BLaER1 (cell line): ENCODE data around the gene HNF4A.

ENCODE experiments used
- H3K27ac ChIP-seq: shearing (Covaris generic); formaldehyde crosslinking; 2 replicates; pipeline ENCODE4 v1.8.1; 2022
- H3K27me3 ChIP-seq: shearing (Covaris generic); formaldehyde crosslinking; 2 replicates; pipeline ENCODE4 v1.8.1; 2022
- H3K36me3 ChIP-seq: shearing (Covaris generic); formaldehyde crosslinking; 2 replicates; pipeline ENCODE4 v1.8.1; 2022
- H3K4me1 ChIP-seq: shearing (Covaris generic); formaldehyde crosslinking; 2 replicates; pipeline ENCODE4 v1.8.1; 2022
- H3K4me2 ChIP-seq: shearing (Covaris generic); formaldehyde crosslinking; 2 replicates; pipeline ENCODE4 v1.8.1; 2022
- H3K4me3 ChIP-seq: shearing (Covaris generic); formaldehyde crosslinking; 2 replicates; pipeline ENCODE4 v1.8.1; 2022
- H3K9ac ChIP-seq: shearing (Covaris generic); formaldehyde crosslinking; 2 replicates; pipeline ENCODE4 v1.8.1; 2022
- H3K9me3 ChIP-seq: shearing (Covaris generic); formaldehyde crosslinking; 2 replicates; pipeline ENCODE4 v1.8.1; 2022
- H4K20me1 ChIP-seq: shearing (Covaris generic); formaldehyde crosslinking; 2 replicates; pipeline ENCODE4 v1.8.1; 2022
- Cebpa-rat ChIP-seq: shearing (Covaris generic); IDR thresholded peaks from 2 replicates; pipeline ENCODE4 v1.8.1; 2022

HNF4A gene

GRCh38 chr20:44348168-44348659 is 7.3 kb upstream of the HNF4A start:
- H3K4me2 ChIP-seq: no peak overlapping the region
- H3K27ac ChIP-seq: no peak overlapping the region
- no peaks in the 10 kb centered on the region for H3K27me3 ChIP-seq
- no peak overlapping the region for H3K9ac ChIP-seq
- no peaks in the 10 kb centered on the region for H4K20me1 ChIP-seq
- TF ChIP-seq Cebpa-rat: no peak
- H3K36me3 ChIP-seq: no peaks in the 10 kb centered on the region
- no peaks in the 10 kb centered on the region for H3K4me1 ChIP-seq
- H3K4me3 ChIP-seq: no peak overlapping the region
- H3K9me3 ChIP-seq: no peaks in the 10 kb centered on the region

DNA sequence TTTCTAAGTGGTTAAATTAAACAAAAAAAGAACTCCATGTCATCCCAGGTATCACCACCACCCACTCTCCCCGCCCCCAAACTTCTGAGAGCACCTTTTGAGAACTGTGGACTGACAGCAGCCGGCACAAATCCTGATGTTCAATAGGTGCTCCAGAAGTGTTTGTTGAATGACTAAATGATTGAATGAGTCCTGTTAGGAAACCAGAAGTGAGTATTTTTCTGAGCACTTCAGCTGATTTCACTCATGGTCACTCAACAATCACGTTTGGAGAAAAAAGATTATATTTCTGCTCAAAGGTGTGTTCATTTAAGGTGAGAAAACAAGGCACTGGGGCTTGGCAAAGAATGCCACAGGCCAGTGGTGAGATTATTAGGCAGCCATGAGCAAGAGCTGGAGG is 6.2 kb upstream of the HNF4A start:
- Histone ChIP-seq H3K36me3 (no peaks in the 10 kb centered on the region), H3K4me1 (no peaks in the 10 kb centered on the region), H4K20me1 (no peaks in the 10 kb centered on the region), H3K27ac (no peak overlapping the region), H3K9ac (no peak overlapping the region), H3K27me3 (no peaks in the 10 kb centered on the region), H3K9me3 (no peaks in the 10 kb centered on the region), H3K4me2 (no peak overlapping the region), H3K4me3 (no peak overlapping the region)
- no peak for TF ChIP-seq Cebpa-rat

GRCh38 chr20:44350567-44350966 is 4.9 kb upstream of the HNF4A start:
- no peak overlapping the region for H3K27ac ChIP-seq
- no peaks in the 10 kb centered on the region for H3K9me3 ChIP-seq
- no peak for TF ChIP-seq Cebpa-rat
- no peak overlapping the region for H3K4me3 ChIP-seq
- H3K4me2 ChIP-seq: no peak overlapping the region
- H4K20me1 ChIP-seq: no peaks in the 10 kb centered on the region
- H3K27me3 ChIP-seq: no peaks in the 10 kb centered on the region
- no peak overlapping the region for H3K9ac ChIP-seq
- no peaks in the 10 kb centered on the region for H3K4me1 ChIP-seq
- no peaks in the 10 kb centered on the region for H3K36me3 ChIP-seq

DNA sequence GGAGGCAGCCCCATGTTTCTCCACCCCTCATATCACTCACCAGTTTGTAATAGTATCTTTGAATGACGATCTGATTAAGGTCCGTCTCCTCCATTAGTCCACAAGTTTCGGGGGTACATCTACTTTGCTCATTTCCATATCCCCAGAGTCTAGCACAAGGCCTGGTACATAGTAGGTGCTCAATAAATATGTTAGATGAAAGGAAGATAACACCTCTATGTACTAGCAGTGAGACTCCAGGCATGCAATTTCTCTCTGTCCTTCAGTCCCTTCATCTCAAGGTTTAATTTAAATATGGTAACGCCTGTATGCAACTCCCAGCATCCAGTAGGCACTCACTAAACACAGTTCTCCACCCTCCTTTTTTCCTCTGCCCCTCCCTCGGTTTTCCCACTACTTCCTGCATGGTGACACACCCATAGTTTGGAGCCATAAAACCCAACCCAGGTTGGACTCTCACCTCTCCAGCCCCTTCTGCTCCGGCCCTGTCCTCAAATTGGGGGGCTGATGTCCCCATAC is 461 bp upstream of the HNF4A start:
- Histone ChIP-seq H3K27me3 (no peaks in the 10 kb centered on the region), H3K4me2 (no peak overlapping the region), H3K9ac (no peak overlapping the region), H3K4me3 (no peak overlapping the region), H3K27ac (no peak overlapping the region), H3K4me1 (no peaks in the 10 kb centered on the region), H3K36me3 (no peaks in the 10 kb centered on the region), H3K9me3 (no peaks in the 10 kb centered on the region), H4K20me1 (no peaks in the 10 kb centered on the region)
- no peak for TF ChIP-seq Cebpa-rat

- Histone ChIP-seq H3K9me3 (no peaks in the 10 kb centered on the region), H3K9ac (no peak overlapping the region), H3K27ac (no peak overlapping the region), H3K36me3 (no peaks in the 10 kb centered on the region), H3K4me3 (no peak overlapping the region), H3K4me2 (no peak overlapping the region), H3K27me3 (no peaks in the 10 kb centered on the region), H3K4me1 (no peaks in the 10 kb centered on the region), H4K20me1 (no peaks in the 10 kb centered on the region)
- no peak for TF ChIP-seq Cebpa-rat
These were observed 839 bp downstream of the HNF4A start for GRCh38 chr20:44356353-44356723.

DNA sequence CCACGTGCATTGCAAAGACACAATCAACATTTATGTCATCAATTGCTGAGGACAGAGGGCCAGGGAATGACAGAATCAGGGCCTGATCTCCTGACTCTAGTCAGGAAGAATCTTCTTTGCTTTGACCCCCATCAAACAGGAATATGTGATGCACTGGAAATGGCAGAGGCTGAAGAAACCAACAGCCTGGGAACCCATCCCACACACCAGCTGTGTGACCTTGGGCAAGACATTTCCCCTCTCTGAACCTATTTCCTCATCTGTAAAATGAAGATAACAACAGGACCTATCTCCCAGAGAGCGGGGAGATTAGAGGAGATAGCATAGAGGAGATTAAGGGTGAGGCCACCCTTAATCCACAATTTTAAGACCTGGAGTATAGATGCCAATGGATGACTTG is 1.5 kb downstream of the HNF4A start:
- no peak for TF ChIP-seq Cebpa-rat
- no peaks in the 10 kb centered on the region for H3K36me3 ChIP-seq
- no peak overlapping the region for H3K4me3 ChIP-seq
- no peaks in the 10 kb centered on the region for H4K20me1 ChIP-seq
- H3K27ac ChIP-seq: no peak overlapping the region
- H3K27me3 ChIP-seq: no peaks in the 10 kb centered on the region
- H3K9ac ChIP-seq: no peak overlapping the region
- H3K4me2 ChIP-seq: no peak overlapping the region
- no peaks in the 10 kb centered on the region for H3K9me3 ChIP-seq
- H3K4me1 ChIP-seq: no peaks in the 10 kb centered on the region

GRCh38 chr20:44357555-44358125 is 2.1 kb downstream of the HNF4A start:
- no peaks in the 10 kb centered on the region for H3K9me3 ChIP-seq
- H3K27me3 ChIP-seq: no peaks in the 10 kb centered on the region
- no peak for TF ChIP-seq Cebpa-rat
- no peak overlapping the region for H3K4me2 ChIP-seq
- no peak overlapping the region for H3K4me3 ChIP-seq
- no peak overlapping the region for H3K9ac ChIP-seq
- H3K36me3 ChIP-seq: no peaks in the 10 kb centered on the region
- H4K20me1 ChIP-seq: no peaks in the 10 kb centered on the region
- H3K27ac ChIP-seq: no peak overlapping the region
- no peaks in the 10 kb centered on the region for H3K4me1 ChIP-seq

- H3K9me3 ChIP-seq: no peaks in the 10 kb centered on the region
- no peaks in the 10 kb centered on the region for H3K27me3 ChIP-seq
- H3K4me1 ChIP-seq: no peaks in the 10 kb centered on the region
- no peaks in the 10 kb centered on the region for H4K20me1 ChIP-seq
- TF ChIP-seq Cebpa-rat: no peak
- no peaks in the 10 kb centered on the region for H3K36me3 ChIP-seq
- H3K4me3 ChIP-seq: no peak overlapping the region
- no peak overlapping the region for H3K9ac ChIP-seq
- no peak overlapping the region for H3K27ac ChIP-seq
- H3K4me2 ChIP-seq: no peak overlapping the region
These were observed 3.3 kb downstream of the HNF4A start for GRCh38 chr20:44358776-44359175.

GRCh38 chr20:44360221-44360620 is 4.7 kb downstream of the HNF4A start:
- Histone ChIP-seq H3K27ac (no peak overlapping the region), H3K9ac (no peak overlapping the region), H4K20me1 (no peaks in the 10 kb centered on the region), H3K4me3 (no peak overlapping the region), H3K27me3 (no peaks in the 10 kb centered on the region), H3K4me2 (no peak overlapping the region), H3K4me1 (no peaks in the 10 kb centered on the region), H3K9me3 (no peaks in the 10 kb centered on the region), H3K36me3 (no peaks in the 10 kb centered on the region)
- TF ChIP-seq Cebpa-rat: no peak

DNA sequence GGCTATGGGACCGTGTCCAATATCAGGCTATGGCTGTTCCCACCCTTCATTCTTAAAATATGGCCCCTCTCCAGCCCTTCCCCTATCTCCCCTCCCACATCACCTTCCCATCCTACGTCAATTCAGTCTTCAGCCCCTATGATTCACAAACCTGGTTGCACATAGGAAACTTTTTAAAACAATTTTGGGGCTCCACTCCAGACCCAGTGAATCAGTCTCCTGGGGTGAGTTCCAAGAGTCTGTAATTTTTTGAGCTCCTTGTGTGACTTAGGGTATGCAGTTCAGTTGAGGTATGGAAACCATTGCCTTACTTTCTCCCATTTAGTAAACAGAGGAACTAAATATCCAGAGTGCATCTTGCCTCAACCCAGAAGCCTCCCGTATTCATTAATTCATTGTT is 5.5 kb downstream of the HNF4A start:
- Histone ChIP-seq H4K20me1 (no peaks in the 10 kb centered on the region), H3K27ac (no peak overlapping the region), H3K4me1 (no peaks in the 10 kb centered on the region), H3K27me3 (no peaks in the 10 kb centered on the region), H3K9ac (no peak overlapping the region), H3K36me3 (no peaks in the 10 kb centered on the region), H3K4me2 (no peak overlapping the region), H3K9me3 (no peaks in the 10 kb centered on the region), H3K4me3 (no peak overlapping the region)
- TF ChIP-seq Cebpa-rat: no peak

- no peaks in the 10 kb centered on the region for H4K20me1 ChIP-seq
- no peak for TF ChIP-seq Cebpa-rat
- no peak overlapping the region for H3K4me2 ChIP-seq
- H3K4me1 ChIP-seq: no peaks in the 10 kb centered on the region
- H3K9ac ChIP-seq: no peak overlapping the region
- H3K27me3 ChIP-seq: no peaks in the 10 kb centered on the region
- H3K27ac ChIP-seq: no peak overlapping the region
- no peaks in the 10 kb centered on the region for H3K9me3 ChIP-seq
- no peaks in the 10 kb centered on the region for H3K36me3 ChIP-seq
- H3K4me3 ChIP-seq: no peak overlapping the region
These were observed 7.0 kb downstream of the HNF4A start for GRCh38 chr20:44362466-44362940.
